Trophoblast cell (in vitro differentiated cells and primary cell): Measurements from ENCODE around the gene KRTAP2-4.
A peak's percentile ranks its signal among the peaks of the same experiment; 100 is the strongest.
"Not testable (repeated sequence)": the region's sequence is repeated elsewhere in the genome, so short reads cannot be mapped to it uniquely, and the experiment has no call there.

Experiments
- DNase-seq, 2 donors: peaks; one replicate each; pipeline ENCODE4 v3.0.0-alpha.2; 2016
- H2AFZ ChIP-seq: 2 replicates; pipeline ENCODE4 v1.6.1; 2013; ENCODE audit warnings: low read length, moderate library complexity, mild to moderate bottlenecking; ENCODE audit not compliant: insufficient read depth, poor library complexity
- H2AK5ac ChIP-seq: 2 replicates; pipeline ENCODE4 v1.6.1; 2013; ENCODE audit warnings: mild to moderate bottlenecking, low read length
- H2BK120ac ChIP-seq: 2 replicates; pipeline ENCODE4 v1.6.1; 2013; ENCODE audit warnings: low read length, mild to moderate bottlenecking, moderate library complexity; ENCODE audit not compliant: insufficient read depth, poor library complexity
- H2BK12ac ChIP-seq: 2 replicates; pipeline ENCODE4 v1.6.1; 2013; ENCODE audit warnings: mild to moderate bottlenecking, low read length, moderate library complexity
- H2BK5ac ChIP-seq: 2 replicates; pipeline ENCODE4 v1.6.1; 2013; ENCODE audit warnings: low read length, low read depth, moderate library complexity, mild to moderate bottlenecking; ENCODE audit not compliant: poor library complexity
- H3K14ac ChIP-seq: 2 replicates; pipeline ENCODE4 v1.6.1; 2013; ENCODE audit warnings: mild to moderate bottlenecking, low read length
- H3K18ac ChIP-seq: 2 replicates; pipeline ENCODE4 v1.6.1; 2013; ENCODE audit warnings: mild to moderate bottlenecking, low read length
- H3K23ac ChIP-seq: 2 replicates; pipeline ENCODE4 v1.6.1; 2013; ENCODE audit warnings: low read length
- H3K27ac ChIP-seq: 2 replicates; pipeline ENCODE4 v1.5.1; 2013; ENCODE audit warnings: low read depth, mild to moderate bottlenecking, inconsistent platforms, low read length, moderate library complexity
- H3K27me3 ChIP-seq: 2 replicates; pipeline ENCODE4 v1.6.1; 2013; ENCODE audit warnings: inconsistent platforms, mild to moderate bottlenecking, low read length, moderate library complexity; ENCODE audit not compliant: insufficient read depth
- H3K36me3 ChIP-seq, 2 experiments: 1 replicate in 1 of 2; 2 replicates in 1 of 2; pipeline ENCODE4 v1.6.1; 2013; ENCODE audit warnings: low read length in 2 of 2, mild to moderate bottlenecking in 2 of 2, moderate library complexity in 1 of 2; ENCODE audit not compliant: insufficient read depth in 2 of 2, control insufficient read depth in 1 of 2
- H3K4ac ChIP-seq: 2 replicates; pipeline ENCODE4 v1.6.1; 2013; ENCODE audit warnings: low read depth, mild to moderate bottlenecking, low read length, moderate library complexity
- H3K4me1 ChIP-seq, 2 experiments: 1 replicate in 1 of 2; 2 replicates in 1 of 2; pipeline ENCODE4 v1.6.1; 2013; ENCODE audit warnings: low read length in 2 of 2, mild to moderate bottlenecking in 2 of 2, moderate library complexity in 1 of 2; ENCODE audit not compliant: insufficient read depth in 2 of 2, control insufficient read depth in 1 of 2
- H3K4me2 ChIP-seq: 2 replicates; pipeline ENCODE4 v1.6.1; 2013; ENCODE audit warnings: inconsistent platforms, mild to moderate bottlenecking, low read length, moderate library complexity
- H3K4me3 ChIP-seq: 2 replicates; pipeline ENCODE4 v1.5.1; 2013; ENCODE audit warnings: mild to moderate bottlenecking, low read depth, low read length, inconsistent platforms
- H3K79me1 ChIP-seq: one replicate; pipeline ENCODE4 v1.6.1; 2013; ENCODE audit warnings: low read length
- H3K79me2 ChIP-seq: 2 replicates; pipeline ENCODE4 v1.6.1; 2013; ENCODE audit warnings: low read length, mild to moderate bottlenecking; ENCODE audit not compliant: control insufficient read depth, insufficient read depth, poor library complexity
- H3K9ac ChIP-seq: 2 replicates; pipeline ENCODE4 v1.6.1; 2013; ENCODE audit warnings: mild to moderate bottlenecking, low read length
- H3K9me3 ChIP-seq: 2 replicates; pipeline ENCODE4 v1.6.1; 2013; ENCODE audit warnings: low read depth, mild to moderate bottlenecking, control low read depth, inconsistent platforms, low read length; ENCODE audit not compliant: insufficient read depth
- H4K12ac ChIP-seq: 2 replicates; pipeline ENCODE4 v1.6.1; 2013; ENCODE audit warnings: low read depth, mild to moderate bottlenecking, low read length, moderate library complexity
- H4K8ac ChIP-seq: 2 replicates; pipeline ENCODE4 v1.6.1; 2013; ENCODE audit warnings: low read depth, mild to moderate bottlenecking, low read length, moderate library complexity
- H4K91ac ChIP-seq: one replicate; pipeline ENCODE4 v1.6.1; 2013; ENCODE audit warnings: low read depth, mild to moderate bottlenecking, low read length, moderate library complexity
- WGBS: extraction: QIAGEN DNeasy Blood & Tissue Kit; methylation state at CpG from one replicate; pipeline ENCODE4 v1.1.7; 2013; ENCODE audit warnings: missing lambda C conversion rate; ENCODE audit not compliant: insufficient read length, insufficient coverage; ENCODE audit errors: extremely low coverage; 5-methylcytosine and 5-hydroxymethylcytosine counted together

The KRTAP2-4 gene

DNA sequence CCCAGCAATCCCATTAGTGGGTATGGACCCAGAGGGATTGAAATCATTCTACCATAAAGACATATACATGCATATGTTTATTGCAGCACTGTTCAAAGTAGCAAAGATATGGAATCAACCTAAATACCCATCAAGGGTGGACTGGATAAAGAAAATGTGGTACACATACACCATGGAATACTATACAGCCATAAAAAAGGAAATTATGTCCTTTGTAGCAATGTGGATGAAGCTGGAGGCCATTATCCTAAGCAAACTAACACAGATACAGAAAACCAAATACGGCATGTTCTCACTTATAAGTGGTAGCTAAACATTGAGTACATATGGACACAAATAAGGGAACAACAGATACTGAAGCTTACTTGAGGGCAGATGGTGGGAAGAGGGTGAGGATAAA lies 8.1 kb downstream of the KRTAP2-4 start:
- Histone ChIP-seq H4K12ac (no peak overlapping the region), H3K4me2 (no peak overlapping the region), H3K4me3 (no peak overlapping the region), H3K4me1 (peaks cover 3 to 6% of the 10 kb centered on the region in 2 experiments), H3K79me2 (no peaks in the 10 kb centered on the region), H3K9ac (no peak overlapping the region), H2BK12ac (no peak overlapping the region), H2AFZ (no peak overlapping the region), H3K23ac (no peak overlapping the region), H3K27me3 (no peaks in the 10 kb centered on the region), H3K9me3 (no peaks in the 10 kb centered on the region), H4K91ac (no peak overlapping the region), H3K4ac (no peak overlapping the region), H3K79me1 (no peaks in the 10 kb centered on the region), H2BK5ac (no peak overlapping the region), H3K18ac (no peak overlapping the region), H3K27ac (no peak overlapping the region), H3K14ac (no peak overlapping the region), H3K36me3 (no peaks in the 10 kb centered on the region), H2AK5ac (no peak overlapping the region), H4K8ac (no peak overlapping the region), H2BK120ac (no peak overlapping the region)
- no peak for DNase-seq
- no CpG with 5 or more reads among the region's 1 CpG for WGBS

DNA sequence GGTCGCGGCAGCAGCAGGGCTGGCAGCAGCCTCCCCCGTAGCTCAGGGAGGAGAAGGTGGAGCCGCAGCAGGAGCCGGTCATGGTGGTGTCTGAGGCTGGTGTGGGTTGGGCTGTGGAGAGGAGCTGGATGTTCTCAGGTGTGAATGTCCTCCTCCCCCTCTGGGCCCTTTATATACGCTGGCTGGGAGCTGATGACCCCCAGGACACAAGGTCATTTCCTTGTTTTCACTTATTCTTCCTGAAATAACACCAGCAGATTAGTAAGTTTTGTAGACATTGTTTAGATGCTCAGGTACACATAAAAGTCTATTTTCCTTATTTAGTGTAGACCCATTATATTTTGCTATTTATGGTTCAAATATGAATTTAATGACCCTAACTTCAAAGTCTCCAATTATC lies 10.5 kb downstream of the KRTAP2-4 start, which contains the start of gene KRTAP2-2:
KRTAP2-2 (minus strand) TSS at position 101 of the 400 bp plus-strand sequence; CDS start at position 82, 19 bp downstream.
- not testable (repeated sequence) for H3K18ac ChIP-seq, H3K4me3 ChIP-seq, H3K14ac ChIP-seq, H3K79me1 ChIP-seq, H3K27me3 ChIP-seq, H2AK5ac ChIP-seq, H2BK5ac ChIP-seq, H3K36me3 ChIP-seq, H4K12ac ChIP-seq, H3K4me1 ChIP-seq, H4K91ac ChIP-seq, H3K4ac ChIP-seq, H4K8ac ChIP-seq, H3K23ac ChIP-seq, DNase-seq, H2BK12ac ChIP-seq, H3K79me2 ChIP-seq, H3K9ac ChIP-seq, H2AFZ ChIP-seq, H3K9me3 ChIP-seq, H3K27ac ChIP-seq, H3K4me2 ChIP-seq, H2BK120ac ChIP-seq
- no CpG with 5 or more reads among the region's 6 CpGs for WGBS

DNA sequence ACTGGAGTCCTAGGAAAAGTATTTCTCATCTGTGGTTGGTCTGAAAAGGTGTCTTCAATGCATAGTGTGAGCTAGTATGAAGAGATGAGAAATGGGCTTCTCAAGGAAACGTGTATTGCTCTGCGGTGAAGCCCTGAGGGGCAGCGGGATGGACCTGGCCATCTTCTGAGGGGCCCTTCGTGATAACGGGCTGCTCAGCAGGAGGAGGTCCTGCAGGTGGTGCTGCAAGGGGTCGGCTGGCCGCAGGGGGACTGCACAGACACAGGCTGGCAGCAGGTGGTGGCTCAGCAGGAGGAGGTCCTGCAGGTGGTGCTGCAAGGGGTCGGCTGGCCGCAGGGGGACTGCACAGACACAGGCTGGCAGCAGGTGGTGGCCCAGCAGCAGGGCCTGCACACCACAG lies 11.1 kb downstream of the KRTAP2-4 start:
- not testable (repeated sequence) for H2BK5ac ChIP-seq, H3K18ac ChIP-seq, H3K9me3 ChIP-seq, H3K27ac ChIP-seq, H3K79me2 ChIP-seq, H4K12ac ChIP-seq, DNase-seq, H3K14ac ChIP-seq, H2AFZ ChIP-seq, H3K4me2 ChIP-seq, H3K27me3 ChIP-seq, H2AK5ac ChIP-seq, H4K91ac ChIP-seq, H3K36me3 ChIP-seq, H3K4me3 ChIP-seq, H3K4me1 ChIP-seq, H3K4ac ChIP-seq, H3K79me1 ChIP-seq, H4K8ac ChIP-seq, H2BK12ac ChIP-seq, H3K9ac ChIP-seq, H2BK120ac ChIP-seq, H3K23ac ChIP-seq
- WGBS = no CpG with 5 or more reads among the region's 9 CpGs

DNA sequence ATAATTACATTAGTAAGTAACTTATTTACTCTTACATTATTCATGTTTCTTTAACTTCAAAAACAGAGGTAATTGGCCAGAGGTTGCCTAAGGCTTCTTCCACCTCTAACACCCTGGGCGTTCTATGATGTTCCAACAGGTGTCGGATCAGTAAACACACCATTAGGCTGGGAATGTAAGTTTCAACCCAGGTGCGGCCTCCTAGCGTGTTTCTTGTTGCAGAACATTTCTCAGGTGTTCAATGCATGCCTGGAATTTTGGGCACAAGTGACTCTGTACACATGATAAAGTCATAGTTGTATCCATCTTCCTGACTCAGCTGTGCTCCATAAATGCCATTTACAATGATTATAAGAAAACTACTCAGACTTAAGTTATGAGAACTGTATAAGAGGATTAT lies 11.7 kb downstream of the KRTAP2-4 start:
- Histone ChIP-seq H3K14ac (no peak overlapping the region), H3K23ac (no peak overlapping the region), H2BK5ac (no peak overlapping the region), H3K27me3 (no peaks in the 10 kb centered on the region), H2BK120ac (no peak overlapping the region), H3K79me1 (no peaks in the 10 kb centered on the region), H3K4ac (no peak overlapping the region), H3K9me3 (no peaks in the 10 kb centered on the region), H4K91ac (no peak overlapping the region), H2AFZ (no peak overlapping the region), H3K36me3 (no peaks in the 10 kb centered on the region), H3K27ac (no peak overlapping the region), H2BK12ac (no peak overlapping the region), H3K18ac (no peak overlapping the region), H4K8ac (no peak overlapping the region), H3K9ac (no peak overlapping the region), H3K79me2 (no peaks in the 10 kb centered on the region), H2AK5ac (no peak overlapping the region), H3K4me3 (no peak overlapping the region), H3K4me1 (peaks cover 0 to 2% of the 10 kb centered on the region in 2 experiments), H3K4me2 (no peak overlapping the region), H4K12ac (no peak overlapping the region)
- no CpG with 5 or more reads among the region's 4 CpGs for WGBS
- peak; percentile 66 to 82 for DNase-seq
